IMR-90 (cell line): ENCODE data around the gene CPEB3.

Experiments used
- BHLHE40 ChIP-seq: fragments of 150-350 bp; IDR thresholded peaks from 2 replicates; pipeline ENCODE4 v1.6.1; 2016; ENCODE audit warnings: mild to moderate bottlenecking, low read depth, low read length
- CEBPB ChIP-seq: IDR thresholded peaks from 2 replicates; pipeline ENCODE4 v1.6.1; 2012; ENCODE audit warnings: low read depth, low read length, improper control_type of control experiment
- MAFK ChIP-seq: IDR thresholded peaks from 2 replicates; pipeline ENCODE4 v1.6.1; 2012; ENCODE audit warnings: low read depth, low read length, improper control_type of control experiment
- MAZ ChIP-seq: IDR thresholded peaks from 2 replicates; pipeline ENCODE4 v1.6.1; 2012; ENCODE audit warnings: low read depth, mild to moderate bottlenecking, low read length, improper control_type of control experiment, moderate library complexity, borderline replicate concordance
- MXI1 ChIP-seq: IDR thresholded peaks from 2 replicates; pipeline ENCODE4 v1.6.1; 2012; ENCODE audit warnings: low read depth, mild to moderate bottlenecking, low read length, moderate library complexity, borderline replicate concordance
- NFE2L2 ChIP-seq: fragments of 150-350 bp; IDR thresholded peaks from 2 replicates; pipeline ENCODE4 v1.6.1; 2016; ENCODE audit warnings: low read depth, mild to moderate bottlenecking, low read length
- POLR2A ChIP-seq: IDR thresholded peaks from 2 replicates; pipeline ENCODE4 v1.6.1; 2012; ENCODE audit warnings: mild to moderate bottlenecking, low read depth, low read length
- RAD21 ChIP-seq: IDR thresholded peaks from 2 replicates; pipeline ENCODE4 v1.6.1; 2012; ENCODE audit warnings: low read length, improper control_type of control experiment
- RCOR1 ChIP-seq: IDR thresholded peaks from 2 replicates; pipeline ENCODE4 v1.6.1; 2012; ENCODE audit warnings: mild to moderate bottlenecking, low read length, improper control_type of control experiment; ENCODE audit not compliant: insufficient replicate concordance
- RFX5 ChIP-seq: IDR thresholded peaks from 2 replicates; pipeline ENCODE4 v1.8.0; 2012; ENCODE audit warnings: low read depth, mild to moderate bottlenecking, low read length, moderate library complexity
- SMC3 ChIP-seq: fragments of 150-350 bp; IDR thresholded peaks from 2 replicates; pipeline ENCODE4 v1.6.1; 2016; ENCODE audit warnings: low read depth, mild to moderate bottlenecking, antibody characterized with exemption, low read length, moderate library complexity
- TF ChIP-seq, protein P1 (sequence below): conservative IDR thresholded peaks from 2 replicates; pipeline ENCODE4 v1.5.1; 2012; ENCODE audit warnings: mild to moderate bottlenecking, low read depth, low read length, improper control_type of control experiment
- TF ChIP-seq, protein P2 (sequence below): fragments of 150-350 bp; IDR thresholded peaks from 2 replicates; pipeline ENCODE4 v1.6.1; 2016; ENCODE audit warnings: low read depth, mild to moderate bottlenecking, low read length, moderate library complexity, borderline replicate concordance
- TF ChIP-seq, protein P3 (sequence below): fragments of 150-350 bp; IDR thresholded peaks from 2 replicates; pipeline ENCODE4 v1.6.1; 2017; ENCODE audit warnings: mild to moderate bottlenecking, antibody characterized with exemption, low read length, low read depth

DNA sequence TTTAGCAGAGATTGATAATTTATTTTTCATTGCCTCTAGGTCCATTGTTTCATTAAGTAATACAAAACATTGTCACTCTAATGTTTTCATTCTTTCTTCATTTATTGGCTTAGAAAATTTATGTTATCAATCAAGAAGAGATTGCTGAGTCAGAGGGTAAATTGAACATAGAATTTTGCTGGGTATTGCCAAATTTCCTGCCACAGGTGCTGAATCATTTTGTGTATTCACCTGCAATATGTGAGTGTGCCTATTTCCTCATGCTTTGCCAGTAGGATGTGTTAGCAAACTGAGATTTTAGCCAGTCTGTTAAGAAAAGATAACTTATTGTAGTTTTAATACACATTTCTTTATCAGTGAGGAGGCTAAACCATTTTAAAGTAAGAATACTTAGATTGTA, 38.1 kb upstream of the CPEB3 start:
- TF ChIP-seq POLR2A, result no peak
- TF ChIP-seq, protein P1, sequence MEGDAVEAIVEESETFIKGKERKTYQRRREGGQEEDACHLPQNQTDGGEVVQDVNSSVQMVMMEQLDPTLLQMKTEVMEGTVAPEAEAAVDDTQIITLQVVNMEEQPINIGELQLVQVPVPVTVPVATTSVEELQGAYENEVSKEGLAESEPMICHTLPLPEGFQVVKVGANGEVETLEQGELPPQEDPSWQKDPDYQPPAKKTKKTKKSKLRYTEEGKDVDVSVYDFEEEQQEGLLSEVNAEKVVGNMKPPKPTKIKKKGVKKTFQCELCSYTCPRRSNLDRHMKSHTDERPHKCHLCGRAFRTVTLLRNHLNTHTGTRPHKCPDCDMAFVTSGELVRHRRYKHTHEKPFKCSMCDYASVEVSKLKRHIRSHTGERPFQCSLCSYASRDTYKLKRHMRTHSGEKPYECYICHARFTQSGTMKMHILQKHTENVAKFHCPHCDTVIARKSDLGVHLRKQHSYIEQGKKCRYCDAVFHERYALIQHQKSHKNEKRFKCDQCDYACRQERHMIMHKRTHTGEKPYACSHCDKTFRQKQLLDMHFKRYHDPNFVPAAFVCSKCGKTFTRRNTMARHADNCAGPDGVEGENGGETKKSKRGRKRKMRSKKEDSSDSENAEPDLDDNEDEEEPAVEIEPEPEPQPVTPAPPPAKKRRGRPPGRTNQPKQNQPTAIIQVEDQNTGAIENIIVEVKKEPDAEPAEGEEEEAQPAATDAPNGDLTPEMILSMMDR, result no peak
- no peak for TF ChIP-seq RAD21
- TF ChIP-seq BHLHE40, result no peak
- TF ChIP-seq, protein P2, sequence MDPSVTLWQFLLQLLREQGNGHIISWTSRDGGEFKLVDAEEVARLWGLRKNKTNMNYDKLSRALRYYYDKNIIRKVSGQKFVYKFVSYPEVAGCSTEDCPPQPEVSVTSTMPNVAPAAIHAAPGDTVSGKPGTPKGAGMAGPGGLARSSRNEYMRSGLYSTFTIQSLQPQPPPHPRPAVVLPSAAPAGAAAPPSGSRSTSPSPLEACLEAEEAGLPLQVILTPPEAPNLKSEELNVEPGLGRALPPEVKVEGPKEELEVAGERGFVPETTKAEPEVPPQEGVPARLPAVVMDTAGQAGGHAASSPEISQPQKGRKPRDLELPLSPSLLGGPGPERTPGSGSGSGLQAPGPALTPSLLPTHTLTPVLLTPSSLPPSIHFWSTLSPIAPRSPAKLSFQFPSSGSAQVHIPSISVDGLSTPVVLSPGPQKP, result no peak
- TF ChIP-seq RFX5, result no peak
- TF ChIP-seq, protein P3, sequence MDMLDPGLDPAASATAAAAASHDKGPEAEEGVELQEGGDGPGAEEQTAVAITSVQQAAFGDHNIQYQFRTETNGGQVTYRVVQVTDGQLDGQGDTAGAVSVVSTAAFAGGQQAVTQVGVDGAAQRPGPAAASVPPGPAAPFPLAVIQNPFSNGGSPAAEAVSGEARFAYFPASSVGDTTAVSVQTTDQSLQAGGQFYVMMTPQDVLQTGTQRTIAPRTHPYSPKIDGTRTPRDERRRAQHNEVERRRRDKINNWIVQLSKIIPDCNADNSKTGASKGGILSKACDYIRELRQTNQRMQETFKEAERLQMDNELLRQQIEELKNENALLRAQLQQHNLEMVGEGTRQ, result no peak
- TF ChIP-seq MXI1, result no peak
- TF ChIP-seq RCOR1, result no peak
- TF ChIP-seq MAZ, result no peak
- TF ChIP-seq CEBPB, result no peak
- no peak for TF ChIP-seq NFE2L2
- TF ChIP-seq MAFK, result no peak
- TF ChIP-seq SMC3, result no peak
